ENCODE measurements around the gene DEGS2. TPM values are rescaled to one million over a fixed set of nuclear protein-coding genes. Genes with fewer than 3 reads are reported as not detected.
"Not testable (repeated sequence)": the region's sequence is repeated elsewhere in the genome, so short reads cannot be mapped to it uniquely, and the experiment has no call there.

The DEGS2 gene
- 10 to 100 TPM in 1 of 2 donors, 1 to 10 TPM in 1; 7.3 to 10.5 TPM for total RNA-seq

DNA sequence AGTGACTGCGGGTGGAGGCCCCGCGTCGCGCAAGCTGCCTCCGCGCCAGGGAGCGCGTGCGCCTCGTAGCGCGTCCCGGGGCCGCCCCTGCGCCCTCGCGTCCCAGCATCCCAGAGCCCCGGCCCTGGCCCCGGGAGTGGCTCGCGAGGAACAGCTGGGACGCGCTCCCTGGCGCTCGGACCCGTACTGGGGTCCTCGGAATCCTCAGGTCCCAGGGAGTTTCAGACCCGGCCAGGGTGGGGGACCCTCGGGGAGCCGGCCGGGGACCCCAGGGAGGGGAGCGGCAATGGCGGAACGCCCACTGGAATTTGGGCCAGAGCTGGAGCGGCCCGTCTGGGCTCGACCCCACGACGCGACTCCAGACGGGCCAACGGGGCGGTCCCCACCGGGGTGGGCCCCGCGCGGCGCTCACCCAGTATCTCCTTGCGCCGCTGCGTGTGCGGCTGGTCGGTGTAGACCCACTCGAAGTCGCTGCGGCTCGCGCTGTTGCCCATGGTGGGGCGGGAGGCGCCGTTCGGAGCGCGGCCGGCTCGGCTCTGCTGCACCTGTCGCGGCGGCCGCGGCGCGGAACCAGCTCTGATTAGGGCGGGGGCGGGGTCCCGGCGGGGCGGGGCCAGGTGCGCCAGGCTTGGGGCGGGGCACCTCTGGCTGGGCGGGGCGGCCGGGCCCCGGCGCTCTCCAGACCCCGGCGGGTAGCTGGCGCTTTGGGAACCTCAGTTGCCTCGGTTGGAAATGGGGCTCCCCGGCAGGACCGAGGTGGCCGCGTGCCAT is at the start of gene DEGS2:
TSS of gene DEGS2 (minus strand) at position 552 of the 771 bp plus-strand sequence. CDS start at position 494, 58 bp downstream.
- Histone ChIP-seq H3K4me3 (peak within 1 kb of the TSS; percentile 17 to 40), H3K9me3 (no peaks in the 10 kb centered on the region), H3K27ac (peak within 1 kb of the TSS in 2 of 4 donors; percentile 16 to 64), H3K4me1 (peaks cover 32% of the 10 kb centered on the region), H3K36me3 (replicated peaks in 1 of 2; ENCODE audit: insufficient read depth in 1 of 2, low read depth in 2 of 2) (no peaks in the 10 kb centered on the region), H3K27me3 (no peaks in the 10 kb centered on the region)
- peak; percentile 67 to 85 (median 72) for DNase-seq
- intact Hi-C loops (cut with DNase I) = no loop called here
- peak; percentile 88 for ATAC-seq
- WGBS, 2 donors = 0% methylated on average over 85 of the region's 94 CpGs; no CpG with 5 or more reads in 1 of the 2 donors
- TF ChIP-seq, protein P1, sequence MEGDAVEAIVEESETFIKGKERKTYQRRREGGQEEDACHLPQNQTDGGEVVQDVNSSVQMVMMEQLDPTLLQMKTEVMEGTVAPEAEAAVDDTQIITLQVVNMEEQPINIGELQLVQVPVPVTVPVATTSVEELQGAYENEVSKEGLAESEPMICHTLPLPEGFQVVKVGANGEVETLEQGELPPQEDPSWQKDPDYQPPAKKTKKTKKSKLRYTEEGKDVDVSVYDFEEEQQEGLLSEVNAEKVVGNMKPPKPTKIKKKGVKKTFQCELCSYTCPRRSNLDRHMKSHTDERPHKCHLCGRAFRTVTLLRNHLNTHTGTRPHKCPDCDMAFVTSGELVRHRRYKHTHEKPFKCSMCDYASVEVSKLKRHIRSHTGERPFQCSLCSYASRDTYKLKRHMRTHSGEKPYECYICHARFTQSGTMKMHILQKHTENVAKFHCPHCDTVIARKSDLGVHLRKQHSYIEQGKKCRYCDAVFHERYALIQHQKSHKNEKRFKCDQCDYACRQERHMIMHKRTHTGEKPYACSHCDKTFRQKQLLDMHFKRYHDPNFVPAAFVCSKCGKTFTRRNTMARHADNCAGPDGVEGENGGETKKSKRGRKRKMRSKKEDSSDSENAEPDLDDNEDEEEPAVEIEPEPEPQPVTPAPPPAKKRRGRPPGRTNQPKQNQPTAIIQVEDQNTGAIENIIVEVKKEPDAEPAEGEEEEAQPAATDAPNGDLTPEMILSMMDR (IDR thresholded peaks at IDR 0.05) = no peak
- peak; percentile 42 to 70 (median 49) for TF ChIP-seq POLR2A (IDR thresholded peaks at IDR 0.05)

GRCh38 chr14:100208136-100208535 is 48.7 kb upstream of the DEGS2 start:
- H3K27ac ChIP-seq; H3K27me3 ChIP-seq; intact Hi-C loops (cut with DNase I); H3K4me3 ChIP-seq; H3K9me3 ChIP-seq; H3K36me3 ChIP-seq (replicated peaks in 1 of 2; ENCODE audit: insufficient read depth in 1 of 2, low read depth in 2 of 2); ATAC-seq; DNase-seq: not testable (repeated sequence)
- WGBS, 2 donors = 90 to 96% methylated on average over 4 to 26 of the region's 33 CpGs
- H3K4me1 ChIP-seq = peaks cover 21% of the 10 kb centered on the region

DNA sequence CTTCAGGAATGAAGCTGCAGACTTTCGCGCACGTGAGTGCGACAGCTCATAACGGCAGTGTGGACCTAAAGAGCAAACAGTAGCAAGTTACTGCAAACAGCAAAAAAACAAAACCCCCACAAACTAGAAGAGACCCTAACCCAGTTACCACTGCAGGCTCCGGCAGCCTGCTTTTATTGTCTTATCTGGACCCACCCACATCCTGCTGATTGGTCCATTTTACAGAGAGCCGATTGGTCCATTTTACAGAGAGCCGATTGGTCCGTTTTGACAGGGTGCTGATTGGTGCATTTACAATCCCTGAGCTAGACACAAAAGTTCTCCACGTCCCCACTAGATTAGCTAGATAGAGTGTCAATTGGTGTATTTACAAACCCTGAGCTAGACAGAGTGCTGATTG is 48.1 kb upstream of the DEGS2 start:
- intact Hi-C loops (cut with DNase I) = not testable (repeated sequence)
- 88 to 92% methylated on average over 10 of the region's 10 CpGs for WGBS, 2 donors

GRCh38 chr14:100204835-100205167 is 45.4 kb upstream of the DEGS2 start:
- peak overlapping the region in 3 of 4 donors; percentile 60 to 81 (median 62) for H3K27ac ChIP-seq
- H3K36me3 ChIP-seq (replicated peaks in 1 of 2; ENCODE audit: insufficient read depth in 1 of 2, low read depth in 2 of 2); ATAC-seq; H3K27me3 ChIP-seq; H3K4me3 ChIP-seq; DNase-seq; intact Hi-C loops (cut with DNase I); H3K9me3 ChIP-seq: not testable (repeated sequence)
- WGBS, 2 donors = 71 to 83% methylated on average over 7 of the region's 7 CpGs
- H3K4me1 ChIP-seq = peaks cover 19% of the 10 kb centered on the region

More for the DNA sequence above, 48.1 kb upstream of the DEGS2 start:
- DNase-seq; ATAC-seq; H3K9me3 ChIP-seq; H3K27ac ChIP-seq; H3K27me3 ChIP-seq; H3K36me3 ChIP-seq (replicated peaks in 1 of 2; ENCODE audit: insufficient read depth in 1 of 2, low read depth in 2 of 2); H3K4me3 ChIP-seq: not testable (repeated sequence)
- H3K4me1 ChIP-seq = peaks cover 19% of the 10 kb centered on the region

DNA sequence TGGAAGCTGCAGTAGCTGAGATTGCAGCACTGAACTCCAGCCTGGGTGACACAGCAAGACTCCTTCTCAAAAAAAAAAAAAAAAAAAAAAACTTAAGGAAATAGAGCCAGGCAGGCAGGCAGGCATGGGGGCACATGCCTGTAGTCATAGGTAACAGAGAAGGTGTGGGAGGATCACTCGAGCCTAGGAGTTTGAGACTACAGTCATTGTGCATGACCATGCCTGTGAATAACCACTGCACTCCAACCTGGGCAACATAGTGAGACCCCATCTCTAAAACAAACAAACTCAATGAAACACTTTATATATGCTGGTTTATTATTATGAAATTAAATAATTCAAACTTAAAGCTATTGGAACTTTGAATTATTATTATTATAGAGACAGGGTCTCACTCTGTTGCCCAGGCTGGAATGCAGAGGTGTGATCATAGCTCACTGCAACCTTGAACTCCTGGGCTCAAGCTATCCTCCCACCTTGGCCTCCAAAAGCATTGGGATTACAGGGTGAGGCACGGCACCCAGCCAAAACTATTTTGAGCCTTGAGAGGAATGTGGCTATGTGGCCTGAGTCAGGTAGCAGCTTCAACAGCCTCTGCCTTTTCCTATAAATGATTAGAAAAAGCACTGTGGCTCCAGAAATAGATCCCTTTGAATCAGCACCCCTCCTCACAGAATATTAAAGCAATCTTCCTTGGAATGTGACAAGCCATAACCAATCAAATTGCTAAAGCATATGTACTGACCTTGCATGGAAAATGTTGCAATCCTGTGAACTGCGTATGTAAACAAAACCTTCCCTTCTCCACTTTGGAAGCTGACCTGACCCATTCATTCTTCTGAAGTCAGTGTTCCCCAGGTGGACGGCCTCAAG is 44.8 kb upstream of the DEGS2 start:
- Histone ChIP-seq H3K9me3 (no peaks in the 10 kb centered on the region), H3K4me1 (peaks cover 19% of the 10 kb centered on the region), H3K27me3 (no peaks in the 10 kb centered on the region), H3K4me3 (no peak overlapping the region), H3K27ac (peak overlapping the region; percentile 11 to 81 (median 61)), H3K36me3 (replicated peaks in 1 of 2; ENCODE audit: insufficient read depth in 1 of 2, low read depth in 2 of 2) (no peaks in the 10 kb centered on the region)
- ATAC-seq (peak; percentile 94), DNase-seq (peak; percentile 59 to 73 (median 65))
- 25 to 27% methylated on average over 4 of the region's 4 CpGs for WGBS, 2 donors
- TF ChIP-seq, protein P1 (IDR thresholded peaks at IDR 0.05) = no peak
- peak in 2 of 3 donors; percentile 26 to 32 for TF ChIP-seq POLR2A (IDR thresholded peaks at IDR 0.05)
- intact Hi-C loops (cut with DNase I) = no loop called here

GRCh38 chr14:100203146-100203545 is 43.7 kb upstream of the DEGS2 start:
- no peak for TF ChIP-seq POLR2A (IDR thresholded peaks at IDR 0.05)
- TF ChIP-seq, protein P1 (IDR thresholded peaks at IDR 0.05) = no peak
- no peak for DNase-seq
- no peak for ATAC-seq
- H3K9me3 ChIP-seq = no peaks in the 10 kb centered on the region
- no peaks in the 10 kb centered on the region for H3K36me3 ChIP-seq (replicated peaks in 1 of 2; ENCODE audit: insufficient read depth in 1 of 2, low read depth in 2 of 2)
- H3K27me3 ChIP-seq = no peaks in the 10 kb centered on the region
- 87 to 94% methylated on average over 4 of the region's 4 CpGs for WGBS, 2 donors
- peak overlapping the region in 1 of 4 donors; percentile 81 for H3K27ac ChIP-seq
- H3K4me1 ChIP-seq = peaks cover 19% of the 10 kb centered on the region
- intact Hi-C loops (cut with DNase I) = no loop called here
- H3K4me3 ChIP-seq = no peak overlapping the region

Measured in body of pancreas (tissue), 4 donors.